Measurements from ENCODE around the gene C16orf95.
A peak's percentile ranks its signal among the peaks of the same experiment; 100 is the strongest.

C16orf95 gene

DNA sequence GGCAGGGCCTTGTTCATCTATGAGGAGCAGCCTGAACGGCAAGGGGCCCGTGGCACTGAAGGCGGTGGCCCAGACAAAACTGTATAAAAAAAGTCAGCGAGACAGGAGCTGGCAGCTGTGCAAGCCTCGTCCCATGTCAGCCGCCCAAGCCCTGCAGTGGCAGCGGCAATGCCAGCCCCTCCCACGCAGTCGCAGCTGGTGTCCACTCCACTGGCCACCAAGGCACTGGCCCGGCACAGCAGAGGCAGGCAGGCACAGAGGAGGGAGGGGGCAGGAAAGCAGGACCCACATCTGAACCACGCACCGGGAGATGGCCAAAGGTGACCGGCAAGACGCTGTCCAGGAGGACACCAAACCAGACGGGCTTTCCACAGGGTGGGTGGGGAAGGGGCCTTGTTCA, 15.9 kb upstream of the C16orf95 start:
- no peak for DNase-seq (ENCODE audit: low spot score)
- H3K27ac ChIP-seq = peak overlapping the region; percentile 17
- ChIA-PET POLR2A (ENCODE audit: low non-redundant PET) (no interaction called here), CTCF (interaction anchor here (0.8 to 1.7 kb wide), 2 partner anchors 8 to 1063 kb away, joined by 3 to 6 read pairs; no protein-coding TSS in a partner anchor)
- TF ChIP-seq, protein P1, sequence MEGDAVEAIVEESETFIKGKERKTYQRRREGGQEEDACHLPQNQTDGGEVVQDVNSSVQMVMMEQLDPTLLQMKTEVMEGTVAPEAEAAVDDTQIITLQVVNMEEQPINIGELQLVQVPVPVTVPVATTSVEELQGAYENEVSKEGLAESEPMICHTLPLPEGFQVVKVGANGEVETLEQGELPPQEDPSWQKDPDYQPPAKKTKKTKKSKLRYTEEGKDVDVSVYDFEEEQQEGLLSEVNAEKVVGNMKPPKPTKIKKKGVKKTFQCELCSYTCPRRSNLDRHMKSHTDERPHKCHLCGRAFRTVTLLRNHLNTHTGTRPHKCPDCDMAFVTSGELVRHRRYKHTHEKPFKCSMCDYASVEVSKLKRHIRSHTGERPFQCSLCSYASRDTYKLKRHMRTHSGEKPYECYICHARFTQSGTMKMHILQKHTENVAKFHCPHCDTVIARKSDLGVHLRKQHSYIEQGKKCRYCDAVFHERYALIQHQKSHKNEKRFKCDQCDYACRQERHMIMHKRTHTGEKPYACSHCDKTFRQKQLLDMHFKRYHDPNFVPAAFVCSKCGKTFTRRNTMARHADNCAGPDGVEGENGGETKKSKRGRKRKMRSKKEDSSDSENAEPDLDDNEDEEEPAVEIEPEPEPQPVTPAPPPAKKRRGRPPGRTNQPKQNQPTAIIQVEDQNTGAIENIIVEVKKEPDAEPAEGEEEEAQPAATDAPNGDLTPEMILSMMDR (conservative IDR thresholded peaks at IDR 0.05; ENCODE audit: low read depth) = no peak

DNA sequence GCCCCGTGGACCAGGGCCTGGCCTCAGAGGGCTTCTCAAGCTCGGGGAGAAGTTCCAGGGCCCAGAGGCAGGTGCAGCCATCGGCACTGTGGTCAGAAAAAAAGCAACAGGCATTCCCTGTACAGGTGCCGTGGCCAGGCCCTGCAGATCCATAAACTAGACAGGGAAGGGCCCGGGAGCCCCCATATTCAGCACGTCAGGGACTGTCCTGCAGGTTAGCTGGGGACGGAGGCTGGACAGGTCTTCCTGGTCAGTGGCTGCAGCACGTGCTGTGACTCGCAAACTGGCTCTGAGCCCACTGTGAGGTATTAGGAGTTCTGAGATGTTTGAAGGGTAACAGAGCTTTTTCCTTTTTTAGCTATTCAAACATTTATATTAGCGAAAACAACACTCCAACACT, 15.0 kb upstream of the C16orf95 start:
- TF ChIP-seq, protein P1 (conservative IDR thresholded peaks at IDR 0.05; ENCODE audit: low read depth) = no peak
- ChIA-PET POLR2A (ENCODE audit: low non-redundant PET) (no interaction called here), CTCF (interaction anchor here (0.5 to 1.1 kb wide), 2 partner anchors 304 to 1460 kb away, joined by 3 to 4 read pairs; no protein-coding TSS in a partner anchor)
- H3K27ac ChIP-seq = no peak overlapping the region
- DNase-seq (ENCODE audit: low spot score) = no peak

DNA sequence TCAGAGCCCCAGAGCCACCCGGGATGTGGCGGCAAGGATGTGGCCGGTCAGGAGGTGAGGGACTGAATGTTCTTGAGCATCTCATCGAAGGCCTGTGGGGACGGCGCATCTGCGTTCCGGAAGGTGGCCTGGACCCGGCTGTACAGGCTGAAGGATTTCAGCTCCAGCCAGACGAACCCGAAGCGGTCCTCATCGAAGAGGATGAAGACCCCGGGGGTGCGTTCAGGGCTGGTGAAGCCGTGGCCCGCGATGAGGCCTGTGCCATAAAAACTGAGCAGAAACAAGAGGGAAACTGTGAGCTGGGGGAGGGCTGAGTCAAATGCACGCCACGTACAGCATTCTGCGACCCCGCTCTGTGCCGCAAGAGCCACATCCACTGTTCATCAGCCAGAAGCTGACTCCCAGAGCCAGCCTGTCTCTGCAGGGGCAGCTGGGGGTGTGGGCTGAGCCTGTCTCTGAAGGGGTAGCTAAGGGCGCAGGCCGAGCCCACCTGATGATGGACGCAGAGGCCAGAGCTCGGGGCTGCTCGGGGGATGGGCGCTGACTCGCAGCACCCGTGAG, 14.1 kb upstream of the C16orf95 start:
- ChIA-PET CTCF (interaction anchor here (0.6 to 1.1 kb wide), 3 partner anchors 10 to 772 kb away, joined by 3 to 5 read pairs (median 3); no protein-coding TSS in a partner anchor), POLR2A (ENCODE audit: low non-redundant PET) (interaction anchor here (0.5 kb wide), 1 partner anchor 13 kb away, joined by 4 read pairs; no protein-coding TSS in a partner anchor)
- TF ChIP-seq, protein P1 (conservative IDR thresholded peaks at IDR 0.05; ENCODE audit: low read depth) = no peak
- no peak for DNase-seq (ENCODE audit: low spot score)
- no peak overlapping the region for H3K27ac ChIP-seq

DNA sequence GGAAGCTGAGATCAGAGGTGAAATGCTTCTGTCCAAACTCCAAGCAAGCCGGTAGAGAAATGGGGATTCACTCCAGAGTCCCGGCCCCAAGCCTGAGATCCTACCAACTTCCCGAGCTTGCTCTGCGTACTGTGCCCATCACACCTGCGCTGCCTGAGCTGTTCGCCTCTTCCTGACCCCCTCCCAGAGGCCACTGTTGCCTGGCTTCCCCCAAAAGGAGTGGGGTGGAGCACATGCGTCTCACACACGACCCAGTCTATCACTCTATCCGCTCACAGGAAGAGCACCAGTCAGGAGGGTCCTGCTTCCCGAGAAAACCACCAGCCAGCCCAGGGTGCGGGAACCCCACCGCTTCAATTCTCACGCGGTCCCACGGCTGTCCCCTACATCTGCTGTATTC, 13.5 kb upstream of the C16orf95 start:
- POLR2A ChIA-PET (ENCODE audit: low non-redundant PET) = no interaction called here
- TF ChIP-seq, protein P1 (conservative IDR thresholded peaks at IDR 0.05; ENCODE audit: low read depth) = no peak
- DNase-seq (ENCODE audit: low spot score) = no peak

DNA sequence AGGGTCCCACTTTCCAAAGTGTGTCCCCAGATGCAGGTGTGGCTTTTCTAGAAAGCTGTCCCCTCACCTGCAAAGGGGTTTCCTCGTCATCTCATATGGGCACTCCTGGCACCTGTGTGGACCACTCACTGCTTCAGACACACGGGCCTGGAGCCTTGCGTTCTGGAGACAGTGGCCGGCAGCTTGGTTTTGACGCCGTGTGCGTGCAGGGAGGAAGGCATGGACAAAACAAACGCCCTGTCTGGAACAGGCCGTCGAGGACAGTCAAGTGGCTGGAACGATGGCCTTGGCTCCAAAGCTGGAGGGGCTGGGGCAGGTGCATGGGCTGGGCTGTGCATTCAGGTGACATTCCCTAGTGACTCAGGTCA, 13.0 kb upstream of the C16orf95 start:
- POLR2A ChIA-PET (ENCODE audit: low non-redundant PET) = no interaction called here
- CTCF ChIA-PET = no interaction called here

More for the DNA sequence above, 13.5 kb upstream of the C16orf95 start:
- CTCF ChIA-PET = no interaction called here
- no peak overlapping the region for H3K27ac ChIP-seq

DNA sequence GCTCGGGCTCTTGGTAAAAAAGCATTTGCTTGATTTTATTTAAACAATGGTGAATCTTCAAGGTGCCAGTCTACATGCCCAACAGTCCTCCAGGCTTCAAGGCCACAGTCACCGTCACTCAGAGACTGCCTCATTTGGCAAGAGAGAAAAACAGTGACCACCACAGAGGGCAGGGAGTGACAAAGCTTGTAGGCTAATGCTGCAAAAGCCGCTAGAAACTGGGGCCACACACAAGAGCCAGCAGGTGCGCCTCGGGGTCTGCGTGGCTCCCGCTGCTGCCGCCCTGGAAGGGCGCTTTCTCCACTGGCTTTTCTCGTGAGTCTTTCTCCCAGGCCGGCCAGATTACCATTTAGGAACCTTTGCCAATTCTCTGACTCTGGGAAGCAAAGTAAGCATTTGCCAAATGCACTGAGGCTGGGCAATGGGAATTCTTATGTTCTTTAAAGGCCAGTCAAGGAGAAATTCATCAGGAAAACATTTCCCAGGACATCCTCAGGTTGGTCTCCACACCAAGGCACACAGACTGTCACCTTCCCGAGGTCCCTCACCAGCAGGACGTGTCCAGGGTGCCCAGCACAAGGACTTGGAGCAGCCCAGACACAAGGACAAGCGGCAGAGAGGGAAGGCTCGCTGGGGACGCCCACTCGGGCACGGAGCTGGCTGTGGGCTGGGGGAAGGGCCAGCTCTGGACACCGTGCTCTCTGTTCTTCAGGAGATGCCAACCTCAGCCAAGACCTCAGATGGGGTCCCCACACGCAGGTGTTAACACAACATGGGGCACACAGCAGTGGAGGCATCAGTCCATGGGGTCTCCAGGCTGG, 12.5 kb upstream of the C16orf95 start:
- DNase-seq (ENCODE audit: low spot score) = no peak
- TF ChIP-seq, protein P1 (conservative IDR thresholded peaks at IDR 0.05; ENCODE audit: low read depth) = no peak
- H3K27ac ChIP-seq = no peak overlapping the region
- ChIA-PET POLR2A (ENCODE audit: low non-redundant PET) (no interaction called here), CTCF (no interaction called here)

More for the DNA sequence above, 13.0 kb upstream of the C16orf95 start:
- TF ChIP-seq, protein P1 (conservative IDR thresholded peaks at IDR 0.05; ENCODE audit: low read depth) = no peak
- DNase-seq (ENCODE audit: low spot score) = no peak
- H3K27ac ChIP-seq = no peak overlapping the region

Measured in RWPE1 (cell line).